ENCODE data around the gene ATP9B. TPM values are rescaled to one million over a fixed set of nuclear protein-coding genes. Genes with fewer than 3 reads are reported as not detected.

The ATP9B gene
- total RNA-seq, 1 donor from 2014 or later = 12.6 TPM

DNA sequence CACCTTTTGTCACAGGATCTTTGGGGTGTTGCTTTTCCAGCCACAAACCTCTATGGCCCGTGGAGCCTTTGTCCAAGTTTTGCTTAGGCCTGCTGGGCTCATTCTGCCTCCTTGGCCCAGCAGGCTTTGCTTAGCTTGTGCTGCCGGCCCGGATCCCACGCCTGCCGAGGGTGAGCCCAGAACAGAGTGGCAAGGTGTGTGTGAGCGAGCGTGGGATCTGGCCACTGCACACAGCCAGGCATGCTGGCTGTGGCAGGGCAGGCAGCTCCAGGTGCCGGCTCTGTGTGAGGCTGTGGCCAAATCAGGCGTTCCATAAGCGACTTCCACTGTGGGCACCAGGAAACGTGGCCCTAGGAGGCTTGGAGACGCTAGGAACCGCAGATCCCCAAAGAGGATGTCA lies 97.5 kb downstream of the ATP9B start:
- no peak overlapping the region for H3K27ac ChIP-seq (ENCODE audit: low read depth, low read length)
- no peak overlapping the region for H3K4me2 ChIP-seq (ENCODE audit: low read length)
- H2AFZ ChIP-seq (ENCODE audit: low read depth, low read length) = no peak overlapping the region
- Mint-ChIP-seq H3K27me3 (ENCODE audit: low read depth, unreplicated experiment) (no peaks in the 10 kb centered on the region), H3K4me3 (ENCODE audit: unreplicated experiment) (no peak overlapping the region), H3K9me3 (ENCODE audit: unreplicated experiment) (no peaks in the 10 kb centered on the region), H3K27ac (ENCODE audit: unreplicated experiment) (no peak overlapping the region), H3K4me1 (ENCODE audit: low read depth, unreplicated experiment) (peaks cover 8% of the 10 kb centered on the region), H3K36me3 (ENCODE audit: low read depth, unreplicated experiment) (peaks cover 15% of the 10 kb centered on the region)
- H4K20me1 ChIP-seq (ENCODE audit: insufficient read depth, low read length) = no peaks in the 10 kb centered on the region
- no peaks in the 10 kb centered on the region for H3K79me2 ChIP-seq (ENCODE audit: insufficient read depth, low read length)
- no peaks in the 10 kb centered on the region for H3K9me3 ChIP-seq (ENCODE audit: insufficient read depth, low read depth, low read length)
- no peak for DNase-seq (ENCODE audit: low read depth)
- no peak overlapping the region for H3K4me3 ChIP-seq (ENCODE audit: insufficient read depth, low read depth, low read length)
- FAIRE-seq = no peak
- H3K9ac ChIP-seq (ENCODE audit: low read length) = no peak overlapping the region
- no peak for TF ChIP-seq EZH2 (IDR thresholded peaks at IDR 0.05; ENCODE audit: insufficient read depth, low read length)
- TF ChIP-seq, protein P1, sequence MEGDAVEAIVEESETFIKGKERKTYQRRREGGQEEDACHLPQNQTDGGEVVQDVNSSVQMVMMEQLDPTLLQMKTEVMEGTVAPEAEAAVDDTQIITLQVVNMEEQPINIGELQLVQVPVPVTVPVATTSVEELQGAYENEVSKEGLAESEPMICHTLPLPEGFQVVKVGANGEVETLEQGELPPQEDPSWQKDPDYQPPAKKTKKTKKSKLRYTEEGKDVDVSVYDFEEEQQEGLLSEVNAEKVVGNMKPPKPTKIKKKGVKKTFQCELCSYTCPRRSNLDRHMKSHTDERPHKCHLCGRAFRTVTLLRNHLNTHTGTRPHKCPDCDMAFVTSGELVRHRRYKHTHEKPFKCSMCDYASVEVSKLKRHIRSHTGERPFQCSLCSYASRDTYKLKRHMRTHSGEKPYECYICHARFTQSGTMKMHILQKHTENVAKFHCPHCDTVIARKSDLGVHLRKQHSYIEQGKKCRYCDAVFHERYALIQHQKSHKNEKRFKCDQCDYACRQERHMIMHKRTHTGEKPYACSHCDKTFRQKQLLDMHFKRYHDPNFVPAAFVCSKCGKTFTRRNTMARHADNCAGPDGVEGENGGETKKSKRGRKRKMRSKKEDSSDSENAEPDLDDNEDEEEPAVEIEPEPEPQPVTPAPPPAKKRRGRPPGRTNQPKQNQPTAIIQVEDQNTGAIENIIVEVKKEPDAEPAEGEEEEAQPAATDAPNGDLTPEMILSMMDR (IDR thresholded peaks at IDR 0.05; ENCODE audit: insufficient read depth, low read depth, low read length) = no peak
- no peaks in the 10 kb centered on the region for H3K4me1 ChIP-seq (ENCODE audit: insufficient read depth, low read length)
- H3K36me3 ChIP-seq (ENCODE audit: insufficient read depth, low read length) = peaks cover 5% of the 10 kb centered on the region
- no peaks in the 10 kb centered on the region for H3K27me3 ChIP-seq (ENCODE audit: insufficient read depth, low read length)

DNA sequence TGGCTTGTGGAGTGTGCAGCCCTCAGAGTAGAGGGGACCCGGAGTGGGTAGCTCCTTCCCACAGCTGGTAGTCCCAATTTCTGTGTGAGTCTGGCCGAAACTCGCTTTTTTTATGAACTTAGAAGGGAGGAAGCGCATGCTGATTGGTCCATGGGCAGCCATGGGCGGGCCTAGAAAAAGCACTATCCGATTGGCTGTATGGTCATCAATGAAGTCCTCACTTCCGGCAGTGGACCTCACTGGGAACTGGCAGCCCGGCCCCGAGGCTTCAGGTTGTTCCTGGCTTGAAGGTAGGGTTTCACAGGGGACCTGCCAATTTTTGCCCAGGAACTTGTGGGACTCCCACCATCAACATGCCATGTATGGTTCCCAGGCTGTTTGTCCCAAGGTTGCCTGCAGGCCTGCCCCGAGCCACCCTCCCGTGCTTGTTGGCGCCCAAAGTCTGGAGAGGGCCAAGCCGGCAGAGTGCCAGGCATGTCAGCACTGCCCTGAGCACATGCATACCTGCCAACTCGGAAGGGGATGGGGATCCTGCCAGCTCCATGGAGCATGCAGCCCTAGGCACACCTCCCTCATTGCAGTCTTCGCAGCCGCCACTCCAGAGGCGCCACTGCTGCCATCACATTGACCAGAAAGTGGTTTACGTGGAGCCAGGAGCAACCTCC lies 98.5 kb downstream of the ATP9B start:
- FAIRE-seq = no peak

More for the DNA sequence above, 98.5 kb downstream of the ATP9B start:
- H3K36me3 Mint-ChIP-seq (ENCODE audit: low read depth, unreplicated experiment) = peaks cover 15% of the 10 kb centered on the region
- H3K27ac Mint-ChIP-seq (ENCODE audit: unreplicated experiment) = no peak overlapping the region
- H3K4me1 Mint-ChIP-seq (ENCODE audit: low read depth, unreplicated experiment) = peaks cover 8% of the 10 kb centered on the region
- no peak overlapping the region for H3K4me3 Mint-ChIP-seq (ENCODE audit: unreplicated experiment)
- H3K79me2 ChIP-seq (ENCODE audit: insufficient read depth, low read length) = no peaks in the 10 kb centered on the region
- H3K9ac ChIP-seq (ENCODE audit: low read length) = no peak overlapping the region
- no peak overlapping the region for H3K27ac ChIP-seq (ENCODE audit: low read depth, low read length)
- no peaks in the 10 kb centered on the region for H3K27me3 Mint-ChIP-seq (ENCODE audit: low read depth, unreplicated experiment)
- no peak for DNase-seq (ENCODE audit: low read depth)
- no peak overlapping the region for H3K4me2 ChIP-seq (ENCODE audit: low read length)
- H3K4me3 ChIP-seq (ENCODE audit: insufficient read depth, low read depth, low read length) = no peak overlapping the region
- H3K4me1 ChIP-seq (ENCODE audit: insufficient read depth, low read length) = no peaks in the 10 kb centered on the region
- H4K20me1 ChIP-seq (ENCODE audit: insufficient read depth, low read length) = no peaks in the 10 kb centered on the region
- TF ChIP-seq, protein P1 (IDR thresholded peaks at IDR 0.05; ENCODE audit: insufficient read depth, low read depth, low read length) = no peak
- TF ChIP-seq EZH2 (IDR thresholded peaks at IDR 0.05; ENCODE audit: insufficient read depth, low read length) = no peak
- peaks cover 5% of the 10 kb centered on the region for H3K36me3 ChIP-seq (ENCODE audit: insufficient read depth, low read length)
- no peaks in the 10 kb centered on the region for H3K9me3 Mint-ChIP-seq (ENCODE audit: unreplicated experiment)
- H3K27me3 ChIP-seq (ENCODE audit: insufficient read depth, low read length) = no peaks in the 10 kb centered on the region
- no peaks in the 10 kb centered on the region for H3K9me3 ChIP-seq (ENCODE audit: insufficient read depth, low read depth, low read length)
- H2AFZ ChIP-seq (ENCODE audit: low read depth, low read length) = no peak overlapping the region

All from astrocyte (in vitro differentiated cells and primary cell).